Tibial nerve (tissue), 4 donors: ENCODE measurements around the gene ANKRD66. TPM values are rescaled to one million over a fixed set of nuclear protein-coding genes. Genes with fewer than 3 reads are reported as not detected.

Source experiments
- DNase-seq, 2 donors: peaks; one replicate each; pipeline ENCODE4 v3.0.0-alpha.2; 2019; ENCODE audit warnings: low spot score in 2 of 2
- H3K27ac ChIP-seq, 4 donors: fragments of 200-600 bp; sonication (generic) in 3 of 4; one replicate each; pipeline ENCODE4 v1.5.1; 2017 to 2019; ENCODE audit warnings: mild to moderate bottlenecking in 1 of 4
- H3K27me3 ChIP-seq, 2 donors: fragments of 200-600 bp; sonication (generic) in 1 of 2; one replicate each; pipeline versions ENCODE4 v1.5.1 to v1.6.0; 2017 to 2019
- H3K36me3 ChIP-seq, 3 donors: fragments of 200-600 bp; sonication (generic); one replicate each; pipeline ENCODE4 v1.5.1; 2018 to 2019
- H3K4me1 ChIP-seq, 4 donors: fragments of 200-600 bp; sonication (generic) in 3 of 4; one replicate each; pipeline ENCODE4 v1.5.1; 2017 to 2019
- H3K4me3 ChIP-seq, 4 donors: fragments of 200-600 bp; sonication (generic) in 3 of 4; one replicate each; pipeline ENCODE4 v1.5.1; 2017 to 2019; ENCODE audit warnings: mild to moderate bottlenecking in 1 of 4, moderate library complexity in 1 of 4
- H3K9me3 ChIP-seq, 4 donors: fragments of 200-600 bp; sonication (generic) in 3 of 4; one replicate each; pipeline ENCODE4 v1.5.1; 2017 to 2019
- CTCF ChIP-seq, 5 experiments: fragments of 200-600 bp in 3 of 5; fragments of 450-650 bp in 2 of 5; sonication (generic) in 3 of 5; IDR thresholded peaks; one replicate each; pipeline ENCODE4 v1.5.1; 2016 to 2019; ENCODE audit warnings: antibody characterized with exemption in 5 of 5, mild to moderate bottlenecking in 3 of 5, moderate library complexity in 2 of 5
- EP300 ChIP-seq, 2 donors: sonication (generic); formaldehyde crosslinking; IDR thresholded peaks; one replicate each; pipeline ENCODE4 v1.6.1; 2017; ENCODE audit warnings: antibody characterized with exemption in 2 of 2, mild to moderate bottlenecking in 1 of 2
- POLR2A ChIP-seq, 2 donors: fragments of 450-650 bp; IDR thresholded peaks; one replicate each; pipeline ENCODE4 v1.6.1; 2017; ENCODE audit warnings: antibody characterized with exemption in 2 of 2, mild to moderate bottlenecking in 2 of 2, moderate library complexity in 2 of 2
- WGBS, 2 donors: methylation state at CpG; one replicate each; pipeline ENCODE4 v1.1.5; 2018; 5-methylcytosine and 5-hydroxymethylcytosine counted together
- total RNA-seq, 4 donors: library from RNA; depleted of rRNA; stranded (reverse); fragments of >200 nt; gene quantifications; one replicate each; pipeline ENCODE4 v1.1.0, GENCODE V29; 2016

ANKRD66 gene
- total RNA-seq, 4 donors from 2014 or later = not detected

GRCh38 chr6:46793138-46793537 is 46.4 kb downstream of the ANKRD66 start, which contains the start of gene MEP1A:
Gene MEP1A (plus strand): TSS chr6:46793389. CDS start chr6:46793399, 10 bp downstream.
- TF ChIP-seq POLR2A (IDR thresholded peaks at IDR 0.05) (no peak), CTCF (IDR thresholded peaks at IDR 0.05) (no peak), EP300 (IDR thresholded peaks at IDR 0.05) (no peak)
- Histone ChIP-seq H3K27ac (no peak within 1 kb of the TSS), H3K36me3 (no peaks in the 10 kb centered on the region), H3K27me3 (no peaks in the 10 kb centered on the region), H3K4me3 (no peak within 1 kb of the TSS), H3K4me1 (no peaks in the 10 kb centered on the region), H3K9me3 (no peaks in the 10 kb centered on the region)
- DNase-seq = no peak
- 89 to 93% methylated on average over 8 of the region's 8 CpGs for WGBS, 2 donors

- H3K9me3 ChIP-seq = no peaks in the 10 kb centered on the region
- no peak overlapping the region for H3K4me3 ChIP-seq
- H3K36me3 ChIP-seq = no peaks in the 10 kb centered on the region
- H3K27ac ChIP-seq = no peak overlapping the region
- TF ChIP-seq EP300 (IDR thresholded peaks at IDR 0.05) (no peak), POLR2A (IDR thresholded peaks at IDR 0.05) (no peak), CTCF (IDR thresholded peaks at IDR 0.05) (no peak)
- H3K27me3 ChIP-seq = no peaks in the 10 kb centered on the region
- no peaks in the 10 kb centered on the region for H3K4me1 ChIP-seq
- DNase-seq = no peak
- WGBS, 2 donors = 79 to 83% methylated on average over 3 of the region's 3 CpGs
Observed at GRCh38 chr6:46794068-46794467, 47.3 kb downstream of the ANKRD66 start.

- no peak overlapping the region for H3K4me3 ChIP-seq
- no peaks in the 10 kb centered on the region for H3K9me3 ChIP-seq
- H3K27ac ChIP-seq = no peak overlapping the region
- no peak for DNase-seq
- 81 to 88% methylated on average over 3 of the region's 3 CpGs for whole genome bisulfite sequencing, 2 donors
- H3K36me3 ChIP-seq = no peaks in the 10 kb centered on the region
- no peaks in the 10 kb centered on the region for H3K4me1 ChIP-seq
- H3K27me3 ChIP-seq = no peaks in the 10 kb centered on the region
- TF ChIP-seq CTCF (IDR thresholded peaks at IDR 0.05) (no peak), EP300 (IDR thresholded peaks at IDR 0.05) (no peak), POLR2A (IDR thresholded peaks at IDR 0.05) (no peak)
Observed at GRCh38 chr6:46795816-46796215, 49.1 kb downstream of the ANKRD66 start.

- WGBS, 2 donors = 39 to 42% methylated on average over 5 of the region's 5 CpGs
- Histone ChIP-seq H3K9me3 (no peaks in the 10 kb centered on the region), H3K27ac (no peak overlapping the region), H3K27me3 (no peaks in the 10 kb centered on the region), H3K4me3 (no peak overlapping the region), H3K36me3 (no peaks in the 10 kb centered on the region), H3K4me1 (no peaks in the 10 kb centered on the region)
- no peak for DNase-seq
- TF ChIP-seq CTCF (IDR thresholded peaks at IDR 0.05) = no peak
- TF ChIP-seq EP300 (IDR thresholded peaks at IDR 0.05) = no peak
- TF ChIP-seq POLR2A (IDR thresholded peaks at IDR 0.05) = no peak
Observed at GRCh38 chr6:46796848-46797580, 50.3 kb downstream of the ANKRD66 start.

- Histone ChIP-seq H3K27me3 (no peaks in the 10 kb centered on the region), H3K36me3 (no peaks in the 10 kb centered on the region), H3K27ac (no peak overlapping the region), H3K4me3 (no peak overlapping the region), H3K9me3 (no peaks in the 10 kb centered on the region), H3K4me1 (no peaks in the 10 kb centered on the region)
- 58 to 74% methylated on average over 1 of the region's 1 CpG for WGBS, 2 donors
- no peak for TF ChIP-seq EP300 (IDR thresholded peaks at IDR 0.05)
- no peak for TF ChIP-seq POLR2A (IDR thresholded peaks at IDR 0.05)
- TF ChIP-seq CTCF (IDR thresholded peaks at IDR 0.05) = no peak
- DNase-seq = no peak
Observed at GRCh38 chr6:46799657-46800056, 52.9 kb downstream of the ANKRD66 start.
